Middle frontal gyrus (tissue), 1 donor: ENCODE results near the gene UBAC2.
"Not testable (repeated sequence)": the region's sequence is repeated elsewhere in the genome, so short reads cannot be mapped to it uniquely, and the experiment has no call there.

ENCODE experiments used
- DNase-seq: peaks from one replicate; pipeline ENCODE4 v3.0.0-alpha.2; 2015; ENCODE audit warnings: low spot score; ENCODE audit errors: extremely low spot score

Gene UBAC2

DNA sequence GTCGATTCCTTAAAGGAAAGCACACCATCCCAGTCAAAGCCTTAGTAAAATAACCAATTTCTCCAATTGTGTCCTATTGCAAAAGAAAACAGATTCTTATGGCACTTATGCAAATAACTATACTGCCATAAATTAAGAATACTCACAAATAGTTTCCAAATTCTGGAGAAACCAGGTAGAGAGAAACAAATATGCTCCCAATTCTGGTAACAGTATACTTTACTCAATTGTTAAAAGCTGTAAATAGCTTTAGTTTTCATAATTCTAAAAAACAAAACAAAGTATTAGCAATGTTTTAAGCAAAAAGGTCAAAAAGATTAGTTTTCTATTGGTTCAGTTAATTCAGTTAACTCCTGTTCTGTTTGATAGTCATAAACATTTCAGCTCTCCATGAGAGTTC is 18.2 kb upstream of the UBAC2 start:
- no peak for DNase-seq

DNA sequence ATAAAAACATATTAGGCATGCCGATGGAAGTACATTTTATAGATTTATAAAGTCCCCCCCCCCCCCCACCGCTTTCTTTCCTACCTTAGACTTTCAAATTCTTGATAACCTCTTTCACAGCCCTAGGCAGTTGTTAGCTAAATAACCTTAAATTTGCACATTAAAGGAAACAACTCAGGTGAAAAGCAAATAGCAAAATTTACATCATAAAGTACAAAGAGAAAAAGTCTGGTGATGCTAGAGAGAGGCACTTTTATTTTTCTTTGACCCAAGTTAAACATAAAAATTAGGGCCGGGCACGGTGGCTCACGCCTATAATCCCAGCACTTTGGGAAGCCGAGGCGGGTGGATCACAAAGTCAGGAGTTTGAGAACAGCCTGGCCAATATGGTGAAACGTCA is 15.0 kb upstream of the UBAC2 start:
- no peak for DNase-seq

DNA sequence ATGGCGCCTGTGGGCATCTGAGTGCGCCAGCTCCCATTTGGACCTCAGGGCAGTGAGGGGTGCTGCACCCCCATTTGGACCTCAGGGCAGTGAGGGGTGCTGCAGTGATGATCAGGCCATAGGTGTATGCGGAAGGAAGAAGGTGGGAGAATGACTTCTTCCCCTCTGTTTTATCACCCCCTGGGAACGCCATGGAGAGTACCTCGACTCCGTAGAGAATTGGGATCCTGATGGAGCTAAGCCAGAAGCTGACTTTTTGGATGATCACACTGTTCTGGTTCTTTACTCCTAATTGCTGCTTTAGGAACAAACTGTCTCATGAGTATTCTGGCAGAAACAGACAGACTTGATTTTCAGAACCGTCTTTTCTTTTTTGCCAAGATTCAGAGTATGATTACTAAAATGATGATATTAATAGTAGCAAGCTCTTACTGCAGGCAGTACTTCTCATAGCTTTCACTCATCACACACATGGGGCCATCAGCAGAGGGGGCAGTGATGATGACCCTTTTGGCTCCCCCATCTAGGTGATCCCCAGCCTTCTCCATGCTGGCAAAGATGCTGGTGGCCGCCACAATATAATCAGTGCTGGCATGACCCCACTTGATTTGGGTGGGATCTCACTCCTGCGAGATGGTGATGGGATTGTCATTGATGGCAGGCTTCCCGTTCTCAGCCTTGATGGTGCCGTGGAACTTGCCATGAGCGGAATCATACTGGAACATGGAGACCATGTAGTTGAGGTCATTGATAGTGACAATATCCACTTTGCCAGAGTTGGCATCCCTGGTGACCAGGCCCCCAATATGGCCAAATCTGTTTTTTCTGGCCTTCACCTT is 10.3 kb upstream of the UBAC2 start:
- no peak for DNase-seq

DNA sequence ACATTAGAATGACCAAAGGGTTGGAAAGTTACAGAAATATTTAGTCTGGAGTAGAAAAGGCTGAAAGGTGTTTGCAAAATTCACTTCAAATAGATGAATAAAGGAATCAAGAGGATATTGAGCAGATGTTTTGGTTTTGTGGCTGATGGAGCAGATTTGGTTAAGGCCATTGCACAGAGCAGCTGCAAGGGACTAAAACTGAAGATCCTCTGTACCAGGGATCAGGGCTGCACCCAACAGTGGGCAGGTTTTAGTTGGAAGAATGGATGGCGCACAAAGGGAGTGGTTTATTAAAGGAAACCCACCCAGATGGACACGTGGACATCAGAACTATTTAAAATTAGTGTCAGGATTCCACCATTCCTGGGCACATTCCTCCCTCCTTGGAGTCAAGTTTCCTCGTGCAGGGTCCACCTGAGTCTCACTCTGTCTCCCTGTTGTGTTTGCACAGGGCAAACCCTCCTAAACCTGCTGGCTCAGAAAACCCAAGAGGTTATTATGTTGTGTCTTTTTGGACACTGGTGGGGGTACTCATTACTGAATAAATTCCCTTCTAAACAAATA is 9.2 kb upstream of the UBAC2 start:
- no peak for DNase-seq

DNA sequence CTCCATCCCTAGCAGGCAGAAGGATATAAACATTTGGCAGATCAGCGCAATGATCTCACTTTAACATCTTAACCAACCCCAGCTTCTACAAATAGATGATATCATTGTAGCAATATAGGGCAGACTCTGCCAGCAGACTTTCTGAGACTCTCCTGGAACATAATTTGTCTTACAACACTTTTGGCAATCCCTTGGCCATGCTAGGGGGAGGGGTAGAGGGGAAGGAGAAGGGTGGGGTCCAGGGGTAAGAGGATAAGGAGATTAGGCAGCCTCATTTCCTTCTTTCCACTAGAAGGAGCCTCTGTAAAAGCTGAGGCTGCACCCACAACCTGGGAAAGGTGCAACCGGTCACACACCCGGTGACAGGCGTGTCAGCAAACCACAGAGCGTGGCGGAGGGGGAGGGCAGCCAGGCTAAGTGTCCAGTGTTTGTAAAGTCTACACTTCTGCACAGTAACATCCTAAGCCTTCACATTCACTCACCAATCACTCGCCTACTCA is 8.7 kb upstream of the UBAC2 start:
- DNase-seq: no peak

DNA sequence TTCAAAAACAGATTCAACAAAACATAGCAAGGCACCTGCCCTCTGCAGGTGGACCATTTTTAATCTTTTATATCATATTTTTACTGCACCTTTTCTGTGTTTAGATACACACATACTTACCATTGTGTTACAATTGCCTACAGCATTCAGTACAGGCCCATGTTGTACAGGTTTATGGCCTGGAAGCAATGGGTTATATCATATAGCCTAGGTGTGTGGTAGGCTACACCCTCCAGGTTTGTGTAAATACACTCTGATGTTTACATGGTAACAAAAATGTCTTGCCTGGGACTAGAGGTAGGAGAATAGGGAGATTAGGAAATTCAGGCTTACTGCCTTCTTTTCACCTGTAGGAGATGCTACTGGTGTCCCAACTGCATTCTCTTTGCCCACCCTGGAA is 8.2 kb upstream of the UBAC2 start:
- no peak for DNase-seq

DNA sequence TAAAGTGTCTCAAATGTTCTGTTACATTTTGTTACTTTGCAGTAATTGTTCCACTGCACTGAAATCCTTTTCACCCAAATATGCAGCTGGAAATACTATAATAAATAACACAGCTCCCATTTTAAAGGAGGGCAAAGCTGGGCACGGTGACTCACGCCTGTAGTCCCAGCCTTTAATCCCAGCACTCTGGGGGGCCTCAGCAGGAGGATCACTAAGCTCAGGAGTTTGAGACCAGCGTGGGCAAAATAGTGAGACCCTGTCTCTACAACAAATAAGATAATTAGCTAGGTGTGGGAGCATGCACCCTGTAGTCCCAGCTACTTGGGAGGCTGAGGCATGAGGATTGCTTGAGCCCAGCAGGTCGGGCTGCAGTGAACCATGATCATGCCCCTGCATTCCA is 7.5 kb upstream of the UBAC2 start:
- no peak for DNase-seq

DNA sequence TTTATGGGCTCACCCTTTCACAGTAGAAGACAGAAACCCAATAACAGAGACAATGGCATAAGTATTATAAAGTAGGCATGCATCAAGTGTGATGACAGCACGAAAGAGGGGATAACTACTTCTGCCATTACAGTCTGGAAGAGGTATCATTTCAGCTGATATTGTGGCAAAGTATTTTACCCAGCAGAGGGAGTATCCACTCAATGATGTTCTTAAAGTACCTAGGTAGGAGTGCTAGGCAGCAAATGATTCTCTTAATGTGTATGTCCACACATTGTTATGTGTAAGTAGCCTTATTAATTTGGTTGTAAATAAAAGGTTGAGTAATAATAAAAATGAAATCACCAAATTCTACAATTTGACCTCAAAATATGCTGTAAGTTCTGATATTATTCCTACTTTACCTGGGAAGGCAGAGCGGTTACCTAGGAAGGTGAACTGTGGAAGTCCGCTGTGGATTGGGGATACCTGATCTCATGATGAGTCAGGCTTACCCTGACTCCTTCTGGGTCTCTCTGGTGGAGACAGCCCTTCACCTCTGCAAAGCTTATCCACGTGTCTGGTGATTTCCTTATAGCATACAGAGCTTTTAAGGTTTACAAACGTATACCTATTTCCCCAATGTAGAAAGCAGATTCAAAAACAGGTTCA is 4.1 kb upstream of the UBAC2 start:
- no peak for DNase-seq

DNA sequence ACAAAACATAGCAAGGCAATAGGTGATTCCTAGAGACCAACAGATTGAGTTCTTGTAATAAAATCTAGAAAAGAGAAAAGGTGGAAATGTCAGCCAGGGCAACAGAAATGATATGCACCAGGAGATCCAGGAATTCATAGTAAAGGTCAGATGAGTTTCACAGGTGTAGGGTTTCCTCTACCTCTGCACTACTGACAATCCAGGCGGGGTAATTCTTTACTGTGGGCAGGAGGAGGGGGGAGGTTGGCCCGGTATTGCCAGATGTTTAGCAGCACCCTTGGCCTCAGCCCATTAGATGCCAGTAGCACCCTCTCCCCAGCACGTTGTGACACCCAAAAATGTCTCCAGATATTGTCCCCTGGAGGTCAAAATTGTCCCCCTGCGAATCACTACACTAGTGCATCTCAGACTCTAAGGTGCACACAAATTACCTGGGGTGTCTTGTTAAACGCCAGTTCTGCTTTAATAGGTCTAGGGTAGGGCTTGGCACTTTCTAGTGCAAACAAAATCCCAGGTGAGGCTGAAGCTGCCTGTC is 3.5 kb upstream of the UBAC2 start:
- DNase-seq: no peak

DNA sequence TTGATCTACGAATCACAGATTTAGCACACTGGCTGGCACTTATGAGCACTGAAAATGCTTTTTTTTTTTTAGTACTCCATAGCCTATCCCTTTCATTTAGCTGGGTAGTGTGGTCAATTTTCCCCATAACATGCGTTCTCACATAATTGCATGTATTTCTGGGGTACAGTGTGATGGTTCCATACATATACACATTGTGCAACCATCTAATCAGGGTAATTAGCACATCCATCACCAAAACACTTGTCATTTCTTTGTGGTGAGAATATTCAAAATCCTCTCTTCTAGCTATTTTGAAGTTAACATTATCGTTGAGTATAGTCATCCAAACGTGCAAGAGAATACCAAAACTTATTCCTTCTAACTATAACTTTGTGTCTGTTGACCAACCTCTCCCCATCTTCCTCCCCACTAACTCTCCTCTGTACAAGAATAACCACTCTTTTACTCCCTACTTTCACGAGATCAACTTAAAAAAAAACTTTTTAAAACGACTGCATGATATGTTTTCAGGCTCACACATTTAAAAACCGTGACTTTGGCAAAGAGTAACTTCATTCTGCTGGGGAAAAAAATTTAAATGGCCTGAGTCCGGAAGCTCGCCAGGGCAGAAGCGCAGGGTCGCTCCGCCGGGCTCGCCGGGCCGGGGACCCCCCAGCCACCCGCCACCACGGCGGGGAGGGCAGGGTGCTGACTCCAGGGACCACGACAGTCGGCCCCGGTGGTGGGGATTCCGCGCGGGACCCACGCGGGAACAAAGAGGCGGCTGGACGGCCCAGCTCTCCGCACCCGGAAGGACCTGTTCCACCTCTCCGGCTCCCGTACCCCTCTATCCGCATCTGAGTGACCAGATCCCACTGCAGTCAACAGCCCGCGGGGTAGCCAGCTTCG is 868 bp upstream of the UBAC2 start:
- no peak for DNase-seq

DNA sequence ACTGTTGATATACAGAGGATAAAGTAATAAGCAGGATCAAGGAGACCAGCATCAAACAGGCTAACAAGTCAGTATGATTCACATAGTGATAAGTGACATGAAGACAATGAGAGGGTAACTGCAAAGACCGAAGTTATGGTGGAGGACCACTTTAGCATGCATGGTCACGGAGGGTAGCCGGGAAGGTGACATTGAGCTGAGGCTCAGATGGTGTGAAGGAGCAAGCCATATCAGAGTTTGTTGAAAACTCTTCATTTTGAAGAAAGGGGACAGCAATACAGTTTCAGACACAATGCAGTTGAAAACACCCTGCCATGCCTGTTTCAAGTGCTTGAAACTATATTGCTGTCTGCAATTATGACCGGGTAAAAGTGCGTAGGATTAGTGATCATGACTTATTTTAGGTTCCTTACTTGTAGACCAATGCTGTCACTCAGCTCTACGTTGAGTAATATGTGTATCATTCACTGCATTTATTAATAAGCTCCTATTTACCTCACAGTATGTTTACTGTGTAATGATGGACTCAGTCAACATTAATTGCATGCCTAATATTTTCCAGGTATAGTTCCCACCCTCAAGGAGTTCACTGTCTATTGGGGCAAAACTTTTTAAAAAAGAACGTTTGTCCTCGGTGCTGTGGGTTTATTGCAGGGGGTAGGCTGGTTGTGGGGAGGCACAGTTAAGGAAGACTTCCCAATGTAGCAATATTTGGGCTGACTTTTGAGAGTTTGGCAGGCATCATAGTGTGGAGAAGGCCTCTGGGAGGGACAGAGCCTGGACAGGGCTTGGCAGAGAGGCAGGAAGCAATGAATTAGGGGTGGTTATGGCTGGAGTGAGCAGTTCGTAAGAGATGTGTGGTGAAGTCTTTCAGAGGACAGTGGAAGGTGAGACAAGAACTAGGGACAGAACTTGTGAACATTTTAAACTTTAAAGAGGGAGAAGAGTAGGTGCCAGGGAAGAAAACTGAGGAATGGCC is 3.2 kb downstream of the UBAC2 start:
- no peak for DNase-seq

DNA sequence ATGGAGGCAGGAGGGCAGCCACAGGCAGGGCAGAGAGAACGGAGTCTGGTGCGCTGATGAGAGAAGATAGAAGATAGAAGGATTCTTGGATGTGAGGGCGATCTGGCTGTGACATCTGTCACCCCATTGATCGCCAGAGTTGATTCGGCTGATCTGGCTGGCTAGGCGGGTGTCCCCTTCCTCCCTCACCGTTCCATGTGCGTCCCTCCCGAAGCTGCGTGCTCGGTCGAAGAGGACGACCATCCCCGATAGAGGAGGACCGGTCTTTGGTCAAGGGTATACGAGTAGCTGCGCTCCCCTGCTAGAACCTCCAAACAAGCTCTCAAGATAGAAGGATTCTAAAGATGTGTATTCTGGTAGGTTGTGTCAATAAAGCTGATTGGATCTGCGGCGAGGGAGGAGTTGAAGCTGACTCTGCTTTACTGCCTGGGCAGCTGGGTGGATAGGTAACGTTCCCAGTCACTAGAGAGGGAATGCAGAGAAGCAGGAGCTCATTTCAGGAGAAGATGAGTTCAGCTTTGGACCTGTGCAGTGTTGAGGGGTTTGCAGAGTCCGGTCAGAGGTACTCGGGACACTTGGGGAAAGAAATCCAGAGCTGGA is 5.1 kb downstream of the UBAC2 start:
- no peak for DNase-seq

DNA sequence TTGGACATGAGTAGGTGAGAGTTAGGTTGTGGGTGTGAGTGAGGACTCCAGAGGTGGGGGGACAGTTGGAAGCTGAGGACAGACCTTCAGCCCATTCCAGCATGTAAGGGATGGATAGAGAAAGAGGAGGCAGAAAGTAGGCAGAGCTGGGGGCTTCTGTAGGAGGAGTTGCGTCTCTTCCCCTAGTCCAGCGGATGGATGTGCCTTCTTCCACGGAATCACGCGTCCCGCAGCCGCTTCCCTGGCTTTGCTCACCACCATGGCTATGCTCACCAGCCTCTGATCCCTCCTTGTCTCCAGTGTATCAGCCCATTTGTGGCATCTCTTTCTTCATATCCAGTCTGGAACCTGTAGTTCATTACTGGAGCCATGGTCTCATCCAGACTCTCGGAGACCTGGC is 5.6 kb downstream of the UBAC2 start:
- DNase-seq: no peak

DNA sequence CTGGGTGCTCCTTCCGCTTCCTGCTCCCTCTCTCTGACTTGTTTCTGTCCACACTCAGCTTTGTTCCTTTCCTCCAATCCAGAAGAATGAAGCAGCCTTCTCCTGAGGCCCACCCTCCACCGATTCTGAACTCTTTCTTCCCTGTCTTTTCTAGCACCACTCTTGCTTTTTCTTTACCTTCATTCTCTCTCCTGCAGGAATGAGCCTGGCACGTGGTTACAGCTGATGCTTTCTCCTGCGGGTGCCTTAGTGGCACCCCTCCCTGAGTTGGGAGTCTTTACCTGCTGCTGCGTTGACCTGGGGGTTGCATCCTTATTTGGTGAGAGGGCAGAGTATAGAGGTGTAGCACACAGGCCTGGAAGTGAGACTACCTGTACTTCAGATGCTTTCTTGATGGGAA is 6.2 kb downstream of the UBAC2 start:
- DNase-seq: no peak

DNA sequence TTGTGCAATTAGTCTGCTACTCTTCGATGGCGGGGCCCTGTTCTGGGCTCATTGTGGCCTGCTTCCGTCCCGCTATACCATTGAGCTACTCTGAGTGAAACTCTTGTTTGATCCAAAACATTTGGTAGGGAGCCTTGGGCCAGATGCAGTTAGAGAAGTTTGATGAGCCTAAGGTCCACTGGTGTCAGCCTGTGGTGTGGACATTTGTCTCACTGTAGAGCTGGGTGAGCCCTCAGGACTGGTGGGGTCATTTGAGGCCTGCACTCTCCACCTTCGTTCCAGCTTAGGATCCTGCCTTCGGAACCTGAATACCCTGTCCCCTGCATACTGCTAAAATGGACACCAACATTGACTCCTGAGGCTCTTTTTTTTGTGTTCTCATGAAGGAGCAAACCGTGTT is 6.9 kb downstream of the UBAC2 start:
- DNase-seq: no peak

DNA sequence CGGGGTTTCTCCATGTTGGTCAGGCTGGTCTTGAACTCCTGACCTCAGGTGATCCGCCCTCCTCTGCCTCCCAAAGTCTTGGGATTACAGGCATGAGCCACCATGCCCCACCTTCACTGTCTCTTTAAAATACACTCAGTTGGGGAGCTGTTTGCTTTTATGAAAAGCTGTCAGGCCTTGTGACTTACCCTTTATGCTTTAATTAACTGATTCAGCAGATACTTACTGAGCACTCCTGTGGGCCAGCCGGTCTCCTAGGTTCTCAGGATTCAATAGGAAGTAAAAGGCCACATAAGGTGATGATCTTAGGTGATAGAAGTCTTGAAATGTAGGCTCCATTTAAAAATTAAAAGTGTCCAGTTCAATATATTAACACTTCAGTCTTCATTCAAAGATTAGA is 7.5 kb downstream of the UBAC2 start:
- no peak for DNase-seq

DNA sequence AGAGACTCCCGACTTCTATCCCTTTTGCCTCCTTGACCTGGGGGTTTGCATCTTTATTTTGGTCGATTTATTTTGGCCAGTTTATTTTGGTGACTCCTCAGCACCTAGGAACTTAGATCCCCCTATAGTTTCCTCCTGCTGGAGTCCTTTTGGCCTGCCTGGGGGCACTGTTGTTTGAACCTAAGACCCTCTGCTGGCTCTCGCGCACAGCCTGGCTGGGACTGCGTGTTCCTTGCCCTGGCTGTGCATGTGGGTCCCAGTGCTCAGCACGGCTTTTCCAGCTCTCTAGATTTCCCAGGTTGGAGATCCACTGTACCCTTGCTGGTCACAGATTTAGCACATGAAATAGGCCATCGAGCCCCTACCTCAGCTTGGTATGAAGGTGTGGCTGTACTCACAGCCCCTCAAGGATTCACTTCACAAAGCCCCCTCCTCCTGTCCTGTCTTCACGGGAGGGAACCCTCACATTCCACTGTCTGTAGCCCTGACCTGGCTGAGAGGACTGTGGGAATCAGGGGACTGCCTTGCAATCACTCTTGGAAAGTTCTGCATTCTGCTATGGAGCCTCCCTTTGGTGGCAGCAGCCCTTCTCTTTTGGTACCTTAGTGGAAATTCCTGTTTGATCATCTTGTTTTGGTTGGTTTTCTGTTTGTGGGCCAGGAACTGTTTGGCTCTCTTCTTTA is 8.3 kb downstream of the UBAC2 start:
- DNase-seq: no peak

DNA sequence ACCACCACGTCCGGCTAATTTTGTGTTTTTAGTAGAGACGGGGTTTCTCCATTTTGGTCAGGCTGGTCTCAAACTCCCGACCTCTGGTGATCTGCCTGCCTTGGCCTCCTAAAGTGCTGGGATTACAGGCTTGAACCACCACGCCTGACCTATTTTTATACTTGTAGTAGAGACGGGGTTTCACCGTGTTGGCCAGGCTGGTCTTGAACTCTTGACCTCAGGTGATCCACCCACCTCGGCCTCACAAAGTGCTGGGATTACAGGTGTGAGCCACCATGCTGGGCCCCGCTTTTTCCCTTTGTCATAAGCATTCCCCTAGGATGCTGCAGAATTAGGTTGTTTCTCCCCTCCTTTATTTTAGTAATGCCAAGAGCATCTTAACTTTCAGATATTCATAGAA is 10.0 kb downstream of the UBAC2 start:
- DNase-seq: not testable (repeated sequence)

DNA sequence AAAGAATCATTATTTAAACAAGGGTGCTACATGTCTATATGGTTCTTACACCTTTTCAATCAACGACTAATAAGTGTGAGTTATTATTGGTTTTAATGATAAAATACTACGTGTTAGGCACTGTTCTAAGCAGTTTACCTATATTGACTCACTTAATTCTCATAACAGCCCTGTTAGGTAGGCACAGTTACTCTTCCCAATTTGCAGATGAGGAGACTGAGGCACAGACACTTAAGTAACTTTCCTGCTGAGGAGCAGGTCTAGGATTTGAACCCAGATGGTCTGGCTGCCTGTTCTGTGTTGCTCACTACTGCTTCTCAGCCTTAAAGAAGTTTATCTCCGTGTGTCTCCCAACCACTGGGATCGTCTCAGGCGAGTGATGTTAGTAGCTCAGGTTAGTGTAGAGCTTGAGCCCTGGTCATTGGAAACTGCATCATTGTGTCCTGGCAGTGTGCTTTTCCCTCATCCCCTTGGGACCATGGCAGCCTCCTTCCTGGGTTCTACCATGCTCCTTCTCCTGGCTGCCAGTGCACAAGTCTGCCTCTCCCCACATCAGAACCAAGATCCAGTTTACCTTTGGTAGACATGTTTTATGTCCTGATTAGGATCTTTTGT is 10.9 kb downstream of the UBAC2 start:
- no peak for DNase-seq
